GM21526 (cell line): ENCODE measurements around the gene APOC3.
A peak's percentile ranks its signal among the peaks of the same experiment; 100 is the strongest.

ENCODE experiments used
- ATAC-seq: cut with Tn5 transposase; IDR thresholded peaks from one replicate; pipeline ENCODE4 v1.9.1; 2021; ENCODE audit warnings: moderate library complexity; ENCODE audit not compliant: unreplicated experiment, low FRiP score

The APOC3 gene

GRCh38 chr11:116843661-116844060 lies 14.0 kb downstream of the APOC3 start:
- ATAC-seq: no peak

- ATAC-seq: no peak
Observed at GRCh38 chr11:116844722-116845121, 15.0 kb downstream of the APOC3 start.

GRCh38 chr11:116847612-116848011 lies 17.9 kb downstream of the APOC3 start:
- ATAC-seq: no peak

- ATAC-seq: no peak
Observed at GRCh38 chr11:116849060-116849459, 19.4 kb downstream of the APOC3 start.

GRCh38 chr11:116849486-116849885 lies 19.8 kb downstream of the APOC3 start:
- ATAC-seq: no peak

GRCh38 chr11:116851626-116852025 lies 21.9 kb downstream of the APOC3 start:
- ATAC-seq: no peak

- no peak for ATAC-seq
Observed at GRCh38 chr11:116852261-116853031, 22.7 kb downstream of the APOC3 start.

- ATAC-seq: peak; percentile 85
Observed at GRCh38 chr11:116853461-116854073, 23.9 kb downstream of the APOC3 start.

GRCh38 chr11:116855413-116855812 lies 25.7 kb downstream of the APOC3 start:
- no peak for ATAC-seq

GRCh38 chr11:116856423-116856822 lies 26.7 kb downstream of the APOC3 start:
- no peak for ATAC-seq

GRCh38 chr11:116857316-116857715 lies 27.6 kb downstream of the APOC3 start:
- ATAC-seq: no peak

GRCh38 chr11:116857936-116858335 lies 28.2 kb downstream of the APOC3 start:
- ATAC-seq: no peak

GRCh38 chr11:116859175-116859574 lies 29.5 kb downstream of the APOC3 start:
- ATAC-seq: no peak

GRCh38 chr11:116860303-116860702 lies 30.6 kb downstream of the APOC3 start:
- ATAC-seq: no peak

GRCh38 chr11:116861539-116861938 lies 31.8 kb downstream of the APOC3 start:
- ATAC-seq: no peak

- no peak for ATAC-seq
Observed at GRCh38 chr11:116862185-116862584, 32.5 kb downstream of the APOC3 start.

GRCh38 chr11:116862951-116863350 lies 33.2 kb downstream of the APOC3 start:
- ATAC-seq: no peak

GRCh38 chr11:116864531-116864930 lies 34.8 kb downstream of the APOC3 start:
- ATAC-seq: no peak

GRCh38 chr11:116865696-116866095 lies 36.0 kb downstream of the APOC3 start:
- no peak for ATAC-seq

- no peak for ATAC-seq
Observed at GRCh38 chr11:116866804-116867455, 37.2 kb downstream of the APOC3 start.

GRCh38 chr11:116867619-116868018 lies 37.9 kb downstream of the APOC3 start:
- ATAC-seq: no peak

GRCh38 chr11:116868066-116868465 lies 38.4 kb downstream of the APOC3 start:
- no peak for ATAC-seq
